ENCODE results near the gene INTS2. TPM values are rescaled to one million over a fixed set of nuclear protein-coding genes. Genes with fewer than 3 reads are reported as not detected.
"Not testable (repeated sequence)": the region's sequence is repeated elsewhere in the genome, so short reads cannot be mapped to it uniquely, and the experiment has no call there.

INTS2 gene
- total RNA-seq, 1 experiment from 2014 or later: 29.7 TPM

- DNase-seq (ENCODE audit: extremely low read depth, low read depth): no peak
Measured at GRCh38 chr17:61849674-61850073, 78.1 kb downstream of the INTS2 start.

GRCh38 chr17:61848896-61849295, 78.9 kb downstream of the INTS2 start:
- no peak for DNase-seq (ENCODE audit: extremely low read depth, low read depth)

GRCh38 chr17:61848247-61848646, 79.5 kb downstream of the INTS2 start:
- DNase-seq (ENCODE audit: extremely low read depth, low read depth): no peak

- DNase-seq (ENCODE audit: extremely low read depth, low read depth): no peak
Measured at GRCh38 chr17:61847659-61848058, 80.1 kb downstream of the INTS2 start.

- DNase-seq (ENCODE audit: extremely low read depth, low read depth): no peak
Measured at GRCh38 chr17:61846761-61847375, 80.9 kb downstream of the INTS2 start.

GRCh38 chr17:61846088-61846487, 81.7 kb downstream of the INTS2 start:
- no peak for DNase-seq (ENCODE audit: extremely low read depth, low read depth)

- DNase-seq (ENCODE audit: extremely low read depth, low read depth): no peak
Measured at GRCh38 chr17:61843435-61843834, 84.3 kb downstream of the INTS2 start.

GRCh38 chr17:61842899-61843298, 84.9 kb downstream of the INTS2 start:
- DNase-seq (ENCODE audit: extremely low read depth, low read depth): no peak

GRCh38 chr17:61839300-61839786, 88.4 kb downstream of the INTS2 start:
- no peak for DNase-seq (ENCODE audit: extremely low read depth, low read depth)

- peak; percentile 74 for DNase-seq (ENCODE audit: extremely low read depth, low read depth)
Measured at GRCh38 chr17:61837175-61838051, 90.4 kb downstream of the INTS2 start.

GRCh38 chr17:61836266-61837174, 91.3 kb downstream of the INTS2 start:
- DNase-seq (ENCODE audit: extremely low read depth, low read depth): no peak

GRCh38 chr17:61835606-61836005, 92.2 kb downstream of the INTS2 start:
- DNase-seq (ENCODE audit: extremely low read depth, low read depth): no peak

GRCh38 chr17:61834610-61835009, 93.2 kb downstream of the INTS2 start:
- no peak for DNase-seq (ENCODE audit: extremely low read depth, low read depth)

GRCh38 chr17:61833536-61834193, 94.1 kb downstream of the INTS2 start:
- peak; percentile 40 for DNase-seq (ENCODE audit: extremely low read depth, low read depth)

GRCh38 chr17:61832463-61832862, 95.3 kb downstream of the INTS2 start:
- DNase-seq (ENCODE audit: extremely low read depth, low read depth): no peak

- DNase-seq (ENCODE audit: extremely low read depth, low read depth): no peak
Measured at GRCh38 chr17:61831099-61831498, 96.7 kb downstream of the INTS2 start.

GRCh38 chr17:61828694-61829093, 99.1 kb downstream of the INTS2 start:
- no peak for DNase-seq (ENCODE audit: extremely low read depth, low read depth)

- no peak for DNase-seq (ENCODE audit: extremely low read depth, low read depth)
Measured at GRCh38 chr17:61827649-61828395, 100.0 kb downstream of the INTS2 start.

- not testable (repeated sequence) for DNase-seq (ENCODE audit: extremely low read depth, low read depth)
Measured at GRCh38 chr17:61826866-61827265, 100.9 kb downstream of the INTS2 start.

- DNase-seq (ENCODE audit: extremely low read depth, low read depth): not testable (repeated sequence)
Measured at GRCh38 chr17:61826198-61826597, 101.6 kb downstream of the INTS2 start.

All from NCI-H460 (cell line).